Measurements from ENCODE around the gene RNF220. TPM values are rescaled to one million over a fixed set of nuclear protein-coding genes. Genes with fewer than 3 reads are reported as not detected.

Gene RNF220
- total and polyA plus RNA-seq, 2 of the 4 experiments (the other 2 are of a cell fraction), result 71.8 to 77.1 TPM

DNA sequence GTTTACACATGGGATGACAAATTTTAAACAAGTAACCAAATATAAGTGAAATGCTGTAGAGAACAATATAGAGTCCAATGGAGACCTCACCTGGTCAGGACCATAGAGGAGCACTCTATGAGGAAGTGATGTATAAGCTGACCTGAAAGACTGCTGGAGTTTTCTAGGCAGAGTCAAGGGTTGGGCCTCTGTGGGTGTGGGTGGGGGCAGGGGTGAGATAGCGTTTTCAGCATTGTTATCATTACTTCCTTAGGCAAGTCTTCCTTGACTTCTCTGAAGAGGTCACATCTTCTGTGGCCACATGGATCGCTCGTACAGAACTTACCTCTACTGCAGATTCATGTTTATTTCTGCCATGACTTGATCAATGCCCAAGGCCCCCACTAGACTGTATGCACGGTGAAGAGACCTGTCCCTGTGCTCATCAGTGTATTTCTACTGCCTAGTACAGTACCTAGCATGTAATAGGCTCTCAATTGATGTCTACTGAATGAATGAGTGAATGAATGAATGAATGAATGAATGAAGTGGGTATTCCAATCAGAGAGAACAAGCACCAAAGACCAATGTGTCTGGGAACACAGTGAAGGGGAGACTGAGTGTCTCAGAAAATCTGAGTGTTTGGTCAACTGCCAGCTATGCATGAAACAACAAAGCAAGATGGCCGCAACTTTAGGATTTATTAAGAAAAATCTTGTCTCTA is 116.5 kb downstream of the RNF220 start:
- H3K4me1 ChIP-seq (ENCODE audit: control insufficient read depth, insufficient read depth, low read length), result no peaks in the 10 kb centered on the region
- no peak overlapping the region for H2BK20ac ChIP-seq (ENCODE audit: low read depth, low read length)
- TF ChIP-seq FOS (IDR thresholded peaks at IDR 0.05; ENCODE audit: low read depth, low read length), result no peak
- TF ChIP-seq CEBPB (IDR thresholded peaks at IDR 0.05; ENCODE audit: low read depth, low read length), result no peak
- no peak for TF ChIP-seq RCOR1 (IDR thresholded peaks at IDR 0.05; ENCODE audit: insufficient replicate concordance, low read length)
- no peak for TF ChIP-seq BHLHE40 (IDR thresholded peaks at IDR 0.05; ENCODE audit: low read depth, low read length)
- TF ChIP-seq CHD1 (IDR thresholded peaks at IDR 0.05; ENCODE audit: low read depth, low read length), result no peak
- TF ChIP-seq NFE2L2 (IDR thresholded peaks at IDR 0.05; ENCODE audit: low read depth, low read length), result no peak
- TF ChIP-seq POLR2A (IDR thresholded peaks at IDR 0.05; ENCODE audit: low read depth, low read length), result no peak
- no peak for TF ChIP-seq MAFK (IDR thresholded peaks at IDR 0.05; ENCODE audit: low read depth, low read length)
- no peak for TF ChIP-seq MAZ (IDR thresholded peaks at IDR 0.05; ENCODE audit: borderline replicate concordance, low read depth, low read length)
- TF ChIP-seq, protein P1, sequence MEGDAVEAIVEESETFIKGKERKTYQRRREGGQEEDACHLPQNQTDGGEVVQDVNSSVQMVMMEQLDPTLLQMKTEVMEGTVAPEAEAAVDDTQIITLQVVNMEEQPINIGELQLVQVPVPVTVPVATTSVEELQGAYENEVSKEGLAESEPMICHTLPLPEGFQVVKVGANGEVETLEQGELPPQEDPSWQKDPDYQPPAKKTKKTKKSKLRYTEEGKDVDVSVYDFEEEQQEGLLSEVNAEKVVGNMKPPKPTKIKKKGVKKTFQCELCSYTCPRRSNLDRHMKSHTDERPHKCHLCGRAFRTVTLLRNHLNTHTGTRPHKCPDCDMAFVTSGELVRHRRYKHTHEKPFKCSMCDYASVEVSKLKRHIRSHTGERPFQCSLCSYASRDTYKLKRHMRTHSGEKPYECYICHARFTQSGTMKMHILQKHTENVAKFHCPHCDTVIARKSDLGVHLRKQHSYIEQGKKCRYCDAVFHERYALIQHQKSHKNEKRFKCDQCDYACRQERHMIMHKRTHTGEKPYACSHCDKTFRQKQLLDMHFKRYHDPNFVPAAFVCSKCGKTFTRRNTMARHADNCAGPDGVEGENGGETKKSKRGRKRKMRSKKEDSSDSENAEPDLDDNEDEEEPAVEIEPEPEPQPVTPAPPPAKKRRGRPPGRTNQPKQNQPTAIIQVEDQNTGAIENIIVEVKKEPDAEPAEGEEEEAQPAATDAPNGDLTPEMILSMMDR (conservative IDR thresholded peaks at IDR 0.05; ENCODE audit: low read depth, low read length), result no peak
- TF ChIP-seq RFX5 (IDR thresholded peaks at IDR 0.05; ENCODE audit: low read depth, low read length), result no peak
- TF ChIP-seq, protein P2, sequence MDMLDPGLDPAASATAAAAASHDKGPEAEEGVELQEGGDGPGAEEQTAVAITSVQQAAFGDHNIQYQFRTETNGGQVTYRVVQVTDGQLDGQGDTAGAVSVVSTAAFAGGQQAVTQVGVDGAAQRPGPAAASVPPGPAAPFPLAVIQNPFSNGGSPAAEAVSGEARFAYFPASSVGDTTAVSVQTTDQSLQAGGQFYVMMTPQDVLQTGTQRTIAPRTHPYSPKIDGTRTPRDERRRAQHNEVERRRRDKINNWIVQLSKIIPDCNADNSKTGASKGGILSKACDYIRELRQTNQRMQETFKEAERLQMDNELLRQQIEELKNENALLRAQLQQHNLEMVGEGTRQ (IDR thresholded peaks at IDR 0.05; ENCODE audit: low read depth, low read length), result no peak
- TF ChIP-seq SMC3 (IDR thresholded peaks at IDR 0.05; ENCODE audit: low read depth, low read length), result no peak
- TF ChIP-seq, protein P3, sequence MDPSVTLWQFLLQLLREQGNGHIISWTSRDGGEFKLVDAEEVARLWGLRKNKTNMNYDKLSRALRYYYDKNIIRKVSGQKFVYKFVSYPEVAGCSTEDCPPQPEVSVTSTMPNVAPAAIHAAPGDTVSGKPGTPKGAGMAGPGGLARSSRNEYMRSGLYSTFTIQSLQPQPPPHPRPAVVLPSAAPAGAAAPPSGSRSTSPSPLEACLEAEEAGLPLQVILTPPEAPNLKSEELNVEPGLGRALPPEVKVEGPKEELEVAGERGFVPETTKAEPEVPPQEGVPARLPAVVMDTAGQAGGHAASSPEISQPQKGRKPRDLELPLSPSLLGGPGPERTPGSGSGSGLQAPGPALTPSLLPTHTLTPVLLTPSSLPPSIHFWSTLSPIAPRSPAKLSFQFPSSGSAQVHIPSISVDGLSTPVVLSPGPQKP (IDR thresholded peaks at IDR 0.05; ENCODE audit: borderline replicate concordance, low read depth, low read length), result no peak
- no peak for TF ChIP-seq MXI1 (IDR thresholded peaks at IDR 0.05; ENCODE audit: borderline replicate concordance, low read depth, low read length)
- no peak for TF ChIP-seq RAD21 (IDR thresholded peaks at IDR 0.05; ENCODE audit: low read length)
- H4K20me1 ChIP-seq (ENCODE audit: insufficient read depth, low read length), result no peaks in the 10 kb centered on the region
- no peak overlapping the region for H2AFZ ChIP-seq (replicated peaks; ENCODE audit: low read length, poor library complexity)
- BruUV-seq (replicated peaks), result no TSS peak
- H3K79me1 ChIP-seq (ENCODE audit: low read depth in 1 of 2, low read length in 2 of 2), result no peaks in the 10 kb centered on the region
- H3K4me2 ChIP-seq (ENCODE audit: low read depth, low read length), result no peak overlapping the region
- no peak overlapping the region for H4K8ac ChIP-seq (ENCODE audit: low read depth in 2 of 2, low read length in 2 of 2)
- no peak overlapping the region for H3K56ac ChIP-seq (ENCODE audit: extremely low read depth, insufficient read depth, low read length)
- DNase-seq (no peak), ATAC-seq (ENCODE audit: low read depth) (no peak)
- H2AK5ac ChIP-seq (ENCODE audit: low read depth, low read length), result no peak overlapping the region
- H4K5ac ChIP-seq (ENCODE audit: low read depth, low read length), result no peak overlapping the region
- no peak overlapping the region for H3K14ac ChIP-seq (replicated peaks; ENCODE audit: low read depth, low read length)
- H3K23ac ChIP-seq (ENCODE audit: low read depth, low read length), result no peak overlapping the region
- no peak overlapping the region for H2AK9ac ChIP-seq (replicated peaks; ENCODE audit: low read depth, low read length, poor library complexity)
- H3K4me3 ChIP-seq (ENCODE audit: insufficient read depth, low read depth, low read length), result no peak overlapping the region
- intact Hi-C loops (cut with micrococcal nuclease) (no loop called here), dilution Hi-C loops (cut with HindIII; ENCODE audit: low sequenced_read_pairs, unreplicated experiment) (no loop called here), in situ Hi-C loops (cut with MboI; ENCODE audit: low sequenced_read_pairs) (no loop called here)
- H3K27ac ChIP-seq (ENCODE audit: insufficient read depth, low read length), result no peak overlapping the region
- H2BK15ac ChIP-seq (ENCODE audit: low read depth, low read length), result no peak overlapping the region
- WGBS, 2 experiments (ENCODE audit: extremely low coverage in 2 of 2, insufficient read length in 1 of 2), result no CpG with 5 or more reads among the region's 5 CpGs
- ChIA-PET CTCF (no interaction called here), POLR2A (ENCODE audit: unreplicated experiment) (no interaction called here)
- H2BK120ac ChIP-seq (ENCODE audit: low read depth, low read length), result no peak overlapping the region
- H3K4ac ChIP-seq (ENCODE audit: low read depth, low read length), result no peak overlapping the region
- H2BK5ac ChIP-seq (ENCODE audit: low read depth, low read length, poor library complexity, severe bottlenecking), result no peak overlapping the region
- no peak overlapping the region for H3K9ac ChIP-seq (ENCODE audit: low read depth, low read length)
- H3K18ac ChIP-seq (ENCODE audit: low read depth, low read length), result no peak overlapping the region
- H3K36me3 ChIP-seq (ENCODE audit: control insufficient read depth, insufficient read depth, low read length), result no peaks in the 10 kb centered on the region
- no peaks in the 10 kb centered on the region for H3K9me3 ChIP-seq (ENCODE audit: control insufficient read depth, insufficient read depth, low read length)
- H4K91ac ChIP-seq (ENCODE audit: insufficient read depth, low read depth, low read length), result no peak overlapping the region
- H3K9me1 ChIP-seq (ENCODE audit: insufficient read depth, low read length), result no peaks in the 10 kb centered on the region
- H3K27me3 ChIP-seq (ENCODE audit: control insufficient read depth, insufficient read depth, low read length), result peaks cover 48% of the 10 kb centered on the region
